HepG2 (cell line): Measurements from ENCODE around the gene POLR3GL. TPM values are rescaled to one million over a fixed set of nuclear protein-coding genes. Genes with fewer than 3 reads are reported as not detected.
A peak's percentile ranks its signal among the peaks of the same experiment; 100 is the strongest.

Experiments used
- ARID5B ChIP-seq: IDR thresholded peaks from 2 replicates; pipeline ENCODE4 v1.4.0; 2020; ENCODE audit warnings: mild to moderate bottlenecking, missing genetic modification reagents
- ATF6 ChIP-seq: sonication (generic); formaldehyde crosslinking; conservative IDR thresholded peaks from 2 replicates; pipeline ENCODE4 v1.4.0; 2020; ENCODE audit warnings: missing genetic modification reagents
- ATM ChIP-seq: fragments of 450-650 bp; IDR thresholded peaks from 2 replicates; pipeline ENCODE4 v1.7.1; 2017; ENCODE audit warnings: mild to moderate bottlenecking, borderline replicate concordance
- CCDC6 ChIP-seq: sonication (generic); formaldehyde crosslinking; IDR thresholded peaks from 2 replicates; pipeline ENCODE4 v1.8.1; 2022; ENCODE audit warnings: mild to moderate bottlenecking, missing genetic modification reagents, moderate library complexity
- CEBPG ChIP-seq: IDR thresholded peaks from 2 replicates; pipeline ENCODE4 v1.6.1; 2016
- CTCF ChIP-seq: sonication (generic); formaldehyde crosslinking; IDR thresholded peaks from 2 replicates; pipeline ENCODE4 v1.5.0; 2020; ENCODE audit warnings: mild to moderate bottlenecking, missing genetic modification reagents, moderate library complexity
- DNMT1 ChIP-seq: sonication (generic); formaldehyde crosslinking; IDR thresholded peaks from 2 replicates; pipeline ENCODE4 v1.5.1; 2020; ENCODE audit warnings: mild to moderate bottlenecking, missing genetic modification reagents
- DNMT3B ChIP-seq: conservative IDR thresholded peaks from 2 replicates; pipeline ENCODE4 v1.6.1; 2016; ENCODE audit warnings: missing biosample characterization, control low read depth
- FLYWCH1 ChIP-seq: sonication (generic); formaldehyde crosslinking; IDR thresholded peaks from 2 replicates; pipeline ENCODE4 v1.8.1; 2023; ENCODE audit warnings: mild to moderate bottlenecking, missing genetic modification reagents
- FOSL1 ChIP-seq: sonication (generic); formaldehyde crosslinking; IDR thresholded peaks from 2 replicates; pipeline ENCODE4 v1.9.0; 2021; ENCODE audit warnings: missing genetic modification reagents, borderline replicate concordance
- KAT8 ChIP-seq: IDR thresholded peaks from 2 replicates; pipeline ENCODE4 v1.6.1; 2016; ENCODE audit warnings: missing genetic modification reagents, missing compliant biosample characterization
- NFKB2 ChIP-seq: sonication (generic); formaldehyde crosslinking; IDR thresholded peaks from 2 replicates; pipeline ENCODE4 v1.4.0; 2020; ENCODE audit warnings: missing genetic modification reagents, borderline replicate concordance
- RELA ChIP-seq: sonication (generic); formaldehyde crosslinking; IDR thresholded peaks from 2 replicates; pipeline ENCODE4 v1.4.0; 2020; ENCODE audit warnings: missing genetic modification reagents
- STAT5B ChIP-seq: sonication (generic); formaldehyde crosslinking; IDR thresholded peaks from 2 replicates; pipeline ENCODE4 v1.4.0; 2020; ENCODE audit warnings: missing genetic modification reagents
- ZBTB46 ChIP-seq: sonication (generic); formaldehyde crosslinking; IDR thresholded peaks from 2 replicates; pipeline ENCODE4 v1.4.0; 2020; ENCODE audit warnings: mild to moderate bottlenecking, missing genetic modification reagents, borderline replicate concordance
- ZNF10 ChIP-seq: sonication (generic); formaldehyde crosslinking; IDR thresholded peaks from 2 replicates; pipeline ENCODE4 v1.4.0; 2020; ENCODE audit warnings: mild to moderate bottlenecking, low read depth, missing genetic modification reagents, borderline replicate concordance
- ZNF792 ChIP-seq: IDR thresholded peaks from 2 replicates; pipeline ENCODE4 v1.6.1; 2016
- ZNF850 ChIP-seq: sonication (generic); formaldehyde crosslinking; conservative IDR thresholded peaks from 2 replicates; pipeline ENCODE4 v1.9.0; 2021; ENCODE audit warnings: mild to moderate bottlenecking, missing genetic modification reagents
- ZSCAN12 ChIP-seq: sonication (generic); formaldehyde crosslinking; IDR thresholded peaks from 2 replicates; pipeline ENCODE4 v1.9.0; 2021; ENCODE audit warnings: mild to moderate bottlenecking, missing genetic modification reagents
- polyA plus RNA-seq, 8 experiments: library from polyadenylated mRNA; depleted of rRNA in 3 of 8; stranded (reverse) in 7 of 8; unstranded in 1 of 8; fragments of >200 nt; fragmentation: Illumina TruSeq in 4 of 8; extraction: Trizol in 4 of 8; gene quantifications; 2 replicates each; pipeline versions ENCODE4 v1.2.1 to v1.2.3, GENCODE V29; 2011 to 2016; ENCODE audit warnings: low read depth in 4 of 8, missing spikeins in 1 of 8, mixed read lengths in 1 of 8; ENCODE audit not compliant: insufficient read depth in 1 of 8
- total RNA-seq, 5 experiments: library from RNA; depleted of rRNA; stranded (reverse); fragments of >200 nt; fragmentation: Illumina TruSeq; extraction: Trizol; gene quantifications; 2 replicates each; pipeline ENCODE4 v1.2.3, GENCODE V29; 2016; ENCODE audit warnings: low read depth in 1 of 5

Gene POLR3GL
- total and polyA plus RNA-seq, 2 of the 13 experiments (the other 11 are each of a cell fraction or from before 2014, with no cell fraction given): 11.5 to 12.4 TPM

- 0 out of 2 replicates have a peak, but pooled peaks have one; percentile 24 for TF ChIP-seq ARID5B (CRISPR knock-in tag)
- TF ChIP-seq FLYWCH1 (CRISPR knock-in tag): no peak
- TF ChIP-seq ATF6 (CRISPR knock-in tag): no peak
- no peak for TF ChIP-seq DNMT1 (CRISPR knock-in tag)
- TF ChIP-seq ZBTB46: no peak
- no peak for TF ChIP-seq CCDC6 (CRISPR knock-in tag)
- no peak for TF ChIP-seq KAT8
- 0 out of 2 replicates have a peak, but pooled peaks have one; percentile 5 for TF ChIP-seq CEBPG (CRISPR knock-in tag)
- no peak for TF ChIP-seq ZNF792 (CRISPR knock-in tag)
- no peak for TF ChIP-seq DNMT3B (CRISPR knock-in tag)
- TF ChIP-seq ZSCAN12: no peak
- no peak for TF ChIP-seq FOSL1 (CRISPR knock-in tag)
- TF ChIP-seq NFKB2 (CRISPR knock-in tag): no peak
- TF ChIP-seq ZNF850 (CRISPR knock-in tag): no peak
- TF ChIP-seq ZNF10 (CRISPR knock-in tag): no peak
- TF ChIP-seq CTCF (CRISPR knock-in tag): peak; percentile 79
- TF ChIP-seq STAT5B (CRISPR knock-in tag): no peak
- no peak for TF ChIP-seq ATM
- no peak for TF ChIP-seq RELA
These were observed 48.4 kb downstream of the POLR3GL start (continued) for GRCh38 chr1:146012703-146013558.
